Neural crest cell (in vitro differentiated cells): ENCODE measurements around the gene TMPRSS9. TPM values are rescaled to one million over a fixed set of nuclear protein-coding genes. Genes with fewer than 3 reads are reported as not detected.

Source experiments
- DNase-seq: peaks from one replicate; pipeline ENCODE4 v3.0.0; 2021; ENCODE audit warnings: low read depth, mixed read lengths, low spot score
- H3K27ac Mint-ChIP-seq: one replicate; pipeline ENCODE4 v1.8.0; 2021; ENCODE audit warnings: mild to moderate bottlenecking, mixed read lengths; ENCODE audit not compliant: unreplicated experiment
- H3K27me3 Mint-ChIP-seq: 2 replicates; pipeline ENCODE4 v1.8.0; 2021; ENCODE audit warnings: low read depth, mild to moderate bottlenecking, mixed read lengths
- H3K36me3 Mint-ChIP-seq: 2 replicates; pipeline ENCODE4 v1.8.0; 2021; ENCODE audit warnings: low read depth, mild to moderate bottlenecking, mixed read lengths
- H3K4me1 Mint-ChIP-seq: 2 replicates; pipeline ENCODE4 v1.8.0; 2021; ENCODE audit warnings: mixed read lengths
- H3K4me3 Mint-ChIP-seq: one replicate; pipeline ENCODE4 v1.8.0; 2021; ENCODE audit warnings: mild to moderate bottlenecking, mixed read lengths
- H3K9me3 Mint-ChIP-seq: 2 replicates; pipeline ENCODE4 v1.8.0; 2021; ENCODE audit warnings: mixed read lengths
- total RNA-seq: library from RNA; stranded (reverse); gene quantifications from 2 replicates; pipeline ENCODE4 v1.2.1, GENCODE V29; 2021
- TF ChIP-seq, protein P1 (sequence below): fragments of 200-600 bp; sonication (generic); conservative IDR thresholded peaks from 2 replicates; pipeline ENCODE4 v1.5.0; 2021; ENCODE audit warnings: antibody characterized with exemption, mild to moderate bottlenecking

The TMPRSS9 gene
- total RNA-seq, 1 donor from 2014 or later, result 0.12 TPM

DNA sequence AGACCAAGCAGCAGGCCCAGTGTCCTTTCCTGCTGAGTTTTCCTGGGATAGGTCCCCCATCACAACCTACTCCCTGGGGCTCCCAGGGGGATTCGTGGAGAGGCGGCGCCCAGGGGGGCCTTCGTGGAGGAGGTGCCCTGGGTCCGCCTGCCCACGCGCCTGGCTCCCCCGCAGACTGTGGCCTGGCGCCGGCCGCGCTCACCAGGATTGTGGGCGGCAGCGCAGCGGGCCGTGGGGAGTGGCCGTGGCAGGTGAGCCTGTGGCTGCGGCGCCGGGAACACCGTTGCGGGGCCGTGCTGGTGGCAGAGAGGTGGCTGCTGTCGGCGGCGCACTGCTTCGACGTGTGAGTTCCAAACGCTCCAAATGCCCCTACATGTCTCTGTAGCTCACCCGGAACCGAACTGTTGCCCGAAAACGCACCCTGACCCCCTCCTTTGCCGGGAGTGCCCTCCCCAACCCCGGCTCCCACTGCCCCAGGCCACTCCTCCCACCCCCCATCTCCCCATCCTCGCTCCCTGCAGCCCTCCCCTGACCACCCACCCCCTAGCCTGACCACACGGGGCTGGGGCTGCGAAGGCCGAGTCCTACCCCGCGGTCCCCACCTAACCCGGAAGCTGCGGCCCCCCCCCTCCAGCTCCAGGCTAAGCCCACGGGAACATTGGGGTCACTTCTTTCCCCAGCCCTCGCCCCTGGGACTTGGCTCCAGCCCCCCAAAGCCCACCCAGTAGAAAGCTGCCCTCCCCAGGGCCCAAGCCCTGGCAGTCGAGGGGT lies 64.0 kb downstream of the TMPRSS9 start:
- peak overlapping the region; percentile 34 for H3K4me3 Mint-ChIP-seq
- DNase-seq, result no peak
- peaks cover 6% of the 10 kb centered on the region for H3K27me3 Mint-ChIP-seq
- H3K4me1 Mint-ChIP-seq, result peaks cover 16% of the 10 kb centered on the region
- no peaks in the 10 kb centered on the region for H3K9me3 Mint-ChIP-seq
- H3K36me3 Mint-ChIP-seq, result peaks cover 3% of the 10 kb centered on the region
- H3K27ac Mint-ChIP-seq, result no peak overlapping the region
- TF ChIP-seq, protein P1, sequence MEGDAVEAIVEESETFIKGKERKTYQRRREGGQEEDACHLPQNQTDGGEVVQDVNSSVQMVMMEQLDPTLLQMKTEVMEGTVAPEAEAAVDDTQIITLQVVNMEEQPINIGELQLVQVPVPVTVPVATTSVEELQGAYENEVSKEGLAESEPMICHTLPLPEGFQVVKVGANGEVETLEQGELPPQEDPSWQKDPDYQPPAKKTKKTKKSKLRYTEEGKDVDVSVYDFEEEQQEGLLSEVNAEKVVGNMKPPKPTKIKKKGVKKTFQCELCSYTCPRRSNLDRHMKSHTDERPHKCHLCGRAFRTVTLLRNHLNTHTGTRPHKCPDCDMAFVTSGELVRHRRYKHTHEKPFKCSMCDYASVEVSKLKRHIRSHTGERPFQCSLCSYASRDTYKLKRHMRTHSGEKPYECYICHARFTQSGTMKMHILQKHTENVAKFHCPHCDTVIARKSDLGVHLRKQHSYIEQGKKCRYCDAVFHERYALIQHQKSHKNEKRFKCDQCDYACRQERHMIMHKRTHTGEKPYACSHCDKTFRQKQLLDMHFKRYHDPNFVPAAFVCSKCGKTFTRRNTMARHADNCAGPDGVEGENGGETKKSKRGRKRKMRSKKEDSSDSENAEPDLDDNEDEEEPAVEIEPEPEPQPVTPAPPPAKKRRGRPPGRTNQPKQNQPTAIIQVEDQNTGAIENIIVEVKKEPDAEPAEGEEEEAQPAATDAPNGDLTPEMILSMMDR, result no peak

DNA sequence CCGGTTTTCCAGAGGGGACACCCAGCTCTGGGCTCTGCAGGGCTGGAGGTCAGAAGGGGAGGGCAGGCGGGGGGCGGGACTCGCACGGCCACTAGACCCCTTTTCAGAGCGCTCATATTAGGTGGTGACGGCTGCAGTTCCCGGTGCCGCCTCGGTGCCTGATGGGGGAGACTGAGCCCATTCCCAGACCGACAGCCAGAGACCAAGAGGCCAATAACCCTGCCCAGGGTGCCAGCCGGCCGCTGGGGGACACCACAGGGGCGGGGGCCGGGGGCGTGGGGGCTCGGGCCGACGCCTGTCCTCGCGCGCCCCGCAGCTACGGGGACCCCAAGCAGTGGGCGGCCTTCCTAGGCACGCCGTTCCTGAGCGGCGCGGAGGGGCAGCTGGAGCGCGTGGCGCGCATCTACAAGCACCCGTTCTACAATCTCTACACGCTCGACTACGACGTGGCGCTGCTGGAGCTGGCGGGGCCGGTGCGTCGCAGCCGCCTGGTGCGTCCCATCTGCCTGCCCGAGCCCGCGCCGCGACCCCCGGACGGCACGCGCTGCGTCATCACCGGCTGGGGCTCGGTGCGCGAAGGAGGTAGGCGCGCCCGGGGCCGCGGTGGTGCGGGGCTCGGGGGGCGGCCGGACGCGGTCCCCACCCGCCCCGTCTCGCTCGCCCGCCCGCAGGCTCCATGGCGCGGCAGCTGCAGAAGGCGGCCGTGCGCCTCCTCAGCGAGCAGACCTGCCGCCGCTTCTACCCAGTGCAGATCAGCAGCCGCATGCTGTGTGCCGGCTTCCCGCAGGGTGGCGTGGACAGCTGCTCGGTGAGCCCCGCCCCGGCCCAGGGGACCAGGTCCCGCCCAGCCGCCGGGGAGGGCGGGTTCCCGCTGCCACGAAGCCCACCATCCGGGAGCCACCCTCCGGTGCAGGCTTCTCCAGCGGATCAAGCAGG lies 64.9 kb downstream of the TMPRSS9 start:
- peak; percentile 72 for DNase-seq
- TF ChIP-seq, protein P1, result peak; percentile 48
- Mint-ChIP-seq H3K36me3 (peaks cover 5% of the 10 kb centered on the region), H3K27ac (no peak overlapping the region), H3K4me3 (peak overlapping the region; percentile 77), H3K27me3 (peaks cover 6% of the 10 kb centered on the region), H3K4me1 (peaks cover 16% of the 10 kb centered on the region), H3K9me3 (no peaks in the 10 kb centered on the region)

DNA sequence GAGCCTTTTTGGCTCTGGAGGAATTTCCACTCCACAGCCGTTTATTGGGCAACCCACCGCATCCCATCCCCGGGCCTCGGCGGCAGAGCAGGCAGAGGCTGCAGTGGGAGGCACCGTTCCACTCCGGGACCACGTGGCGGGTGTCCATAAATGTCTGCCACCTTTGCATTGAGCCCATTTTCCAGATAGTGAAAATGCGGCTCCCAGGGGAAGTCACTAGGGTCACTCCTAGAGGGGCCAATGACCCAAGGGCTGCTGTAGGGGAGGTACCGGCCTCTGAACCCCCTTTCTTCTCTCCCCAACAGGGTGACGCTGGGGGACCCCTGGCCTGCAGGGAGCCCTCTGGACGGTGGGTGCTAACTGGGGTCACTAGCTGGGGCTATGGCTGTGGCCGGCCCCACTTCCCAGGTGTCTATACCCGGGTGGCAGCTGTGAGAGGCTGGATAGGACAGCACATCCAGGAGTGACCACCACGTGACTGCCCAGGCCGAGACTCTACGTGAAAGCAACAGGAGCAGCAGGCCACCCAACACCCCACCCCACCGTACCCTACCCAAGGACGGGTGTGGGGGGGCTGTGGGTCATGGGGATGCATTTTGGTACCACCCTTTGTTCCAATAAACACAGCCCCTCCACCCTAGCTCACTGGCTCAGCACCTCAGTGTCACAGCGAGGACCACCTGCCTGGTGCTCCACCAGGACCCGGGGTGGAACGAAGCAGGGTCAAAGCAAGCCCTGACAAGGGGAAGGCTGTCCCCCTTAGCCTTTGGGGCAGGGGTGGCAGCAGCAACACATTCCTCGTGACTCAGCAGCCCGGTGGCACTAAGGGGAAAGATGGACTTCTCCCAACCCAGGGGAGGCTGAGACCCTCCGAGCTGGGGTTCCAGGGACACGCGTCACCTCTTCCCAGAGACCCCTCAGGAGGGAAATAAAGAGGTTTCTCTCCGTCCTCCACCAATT lies 65.8 kb downstream of the TMPRSS9 start:
- no peak for DNase-seq
- peaks cover 16% of the 10 kb centered on the region for H3K4me1 Mint-ChIP-seq

DNA sequence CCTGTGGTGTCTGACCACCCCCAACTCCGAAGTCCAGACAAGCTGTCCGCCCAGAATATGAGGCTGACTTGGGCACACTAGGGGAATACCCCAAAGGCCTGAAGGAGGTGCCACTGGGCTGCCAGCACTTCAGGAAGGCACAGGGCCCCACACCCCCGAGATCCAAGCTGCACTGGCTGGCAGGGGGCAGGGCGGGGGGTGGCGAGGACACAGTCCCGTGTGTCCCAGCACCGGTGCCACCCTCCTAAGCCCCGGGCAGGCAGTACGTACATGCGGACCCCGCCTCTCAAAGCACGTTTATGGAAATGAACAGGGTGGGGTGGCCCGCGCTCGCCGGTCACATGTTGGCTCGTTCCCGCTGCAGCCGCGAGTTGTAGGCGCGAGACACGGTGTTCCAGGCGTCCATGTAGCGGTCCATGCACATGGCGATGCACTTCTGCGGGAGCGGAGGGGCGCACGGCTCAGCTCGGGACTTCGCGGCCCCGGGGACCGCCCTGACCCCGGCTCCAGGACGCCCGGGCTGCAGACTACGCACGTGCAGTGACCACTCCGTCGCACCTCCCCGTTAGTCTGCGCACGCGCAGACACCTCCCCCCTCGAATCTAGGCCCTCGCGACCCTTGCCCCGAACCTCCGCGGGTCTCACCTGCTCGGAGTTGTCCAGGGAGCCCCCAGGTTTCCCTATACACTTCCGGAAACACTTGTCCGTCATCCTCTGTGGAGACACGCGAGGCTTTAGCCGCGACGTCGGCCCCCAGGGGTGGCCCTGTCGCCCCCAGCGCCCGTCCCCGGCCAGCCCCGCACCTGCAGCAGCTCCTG lies 66.8 kb downstream of the TMPRSS9 start:
- peak overlapping the region; percentile 97 for H3K4me3 Mint-ChIP-seq
- peaks cover 6% of the 10 kb centered on the region for H3K27me3 Mint-ChIP-seq
- H3K36me3 Mint-ChIP-seq, result peaks cover 5% of the 10 kb centered on the region
- H3K27ac Mint-ChIP-seq, result peak overlapping the region; percentile 98
- DNase-seq, result peak; percentile 50
- no peaks in the 10 kb centered on the region for H3K9me3 Mint-ChIP-seq
- TF ChIP-seq, protein P1, result no peak
- peaks cover 16% of the 10 kb centered on the region for H3K4me1 Mint-ChIP-seq

More for the DNA sequence above, 65.8 kb downstream of the TMPRSS9 start:
- Mint-ChIP-seq H3K27me3 (peaks cover 6% of the 10 kb centered on the region), H3K27ac (no peak overlapping the region), H3K9me3 (no peaks in the 10 kb centered on the region), H3K36me3 (peaks cover 5% of the 10 kb centered on the region), H3K4me3 (peak overlapping the region; percentile 97)
- TF ChIP-seq, protein P1, result no peak
